CD4-positive, alpha-beta T cell treated with Interleukin-10 for 1 hour (primary cell): Measurements from ENCODE around the gene CCNL2.
"Not testable (repeated sequence)": the region's sequence is repeated elsewhere in the genome, so short reads cannot be mapped to it uniquely, and the experiment has no call there.

Source experiments
- DNase-seq: peaks from one replicate; pipeline ENCODE4 v3.0.0-alpha.2; 2020

Gene CCNL2

GRCh38 chr1:1419363-1419812 lies 20.3 kb upstream of the CCNL2 start:
- DNase-seq, result no peak

- DNase-seq, result no peak
Measured at GRCh38 chr1:1418464-1419362, 19.6 kb upstream of the CCNL2 start.

DNA sequence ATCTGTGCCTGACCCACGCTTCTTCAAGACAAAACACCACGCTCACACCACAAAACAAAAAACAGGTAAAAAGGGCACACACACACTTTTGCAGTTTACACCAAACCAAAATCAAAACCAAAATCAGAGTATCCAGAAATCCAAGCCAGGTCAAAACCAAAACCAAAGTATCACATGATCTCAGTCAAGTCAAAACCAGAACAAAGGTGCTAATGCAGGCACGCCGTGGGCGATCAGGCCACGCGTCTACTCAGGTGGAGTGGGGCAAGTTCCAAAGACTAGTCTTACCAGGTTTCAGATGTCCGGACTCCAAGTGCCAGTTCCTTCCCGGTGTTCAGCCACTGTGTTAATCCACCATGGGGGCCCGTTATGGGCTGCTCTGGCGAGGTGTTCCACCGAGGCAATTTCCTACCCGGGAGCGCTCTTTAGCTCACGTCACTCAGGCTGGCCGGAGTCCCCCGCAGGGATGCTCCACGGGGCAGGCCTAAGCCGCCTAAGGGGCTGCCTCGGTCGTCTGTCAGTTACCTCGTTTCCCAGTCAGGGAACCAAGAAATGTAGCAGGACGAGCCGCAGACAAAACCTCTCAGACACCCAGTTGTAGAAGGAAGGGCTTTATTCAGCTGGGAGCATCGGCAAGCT lies 18.8 kb upstream of the CCNL2 start:
- not testable (repeated sequence) for DNase-seq

DNA sequence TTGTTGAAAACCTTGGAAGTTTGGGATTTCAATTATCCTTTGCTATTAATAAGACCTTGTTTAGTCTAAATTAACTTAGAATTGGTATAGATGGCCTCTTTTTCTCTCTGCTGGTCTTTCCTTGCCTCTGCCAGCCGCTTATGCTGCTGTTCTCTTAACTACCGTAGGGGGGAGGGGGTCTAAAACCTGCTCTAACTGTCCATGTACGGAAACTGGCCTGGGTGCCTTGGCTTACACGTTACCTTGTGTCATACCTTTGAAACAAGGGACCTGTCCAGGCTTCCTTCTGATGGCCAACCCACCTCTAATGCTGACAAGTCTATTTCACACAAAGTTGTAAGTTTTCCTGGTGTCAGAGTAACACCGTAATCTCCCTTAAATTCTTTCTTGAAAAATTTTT lies 18.3 kb upstream of the CCNL2 start:
- DNase-seq, result not testable (repeated sequence)

- DNase-seq, result no peak
Measured at GRCh38 chr1:1415751-1416150, 16.6 kb upstream of the CCNL2 start.

- not testable (repeated sequence) for DNase-seq
Measured at GRCh38 chr1:1412311-1412902, 13.3 kb upstream of the CCNL2 start.

GRCh38 chr1:1411626-1412025 lies 12.5 kb upstream of the CCNL2 start:
- no peak for DNase-seq

- DNase-seq, result not testable (repeated sequence)
Measured at GRCh38 chr1:1410238-1410637, 11.1 kb upstream of the CCNL2 start.

DNA sequence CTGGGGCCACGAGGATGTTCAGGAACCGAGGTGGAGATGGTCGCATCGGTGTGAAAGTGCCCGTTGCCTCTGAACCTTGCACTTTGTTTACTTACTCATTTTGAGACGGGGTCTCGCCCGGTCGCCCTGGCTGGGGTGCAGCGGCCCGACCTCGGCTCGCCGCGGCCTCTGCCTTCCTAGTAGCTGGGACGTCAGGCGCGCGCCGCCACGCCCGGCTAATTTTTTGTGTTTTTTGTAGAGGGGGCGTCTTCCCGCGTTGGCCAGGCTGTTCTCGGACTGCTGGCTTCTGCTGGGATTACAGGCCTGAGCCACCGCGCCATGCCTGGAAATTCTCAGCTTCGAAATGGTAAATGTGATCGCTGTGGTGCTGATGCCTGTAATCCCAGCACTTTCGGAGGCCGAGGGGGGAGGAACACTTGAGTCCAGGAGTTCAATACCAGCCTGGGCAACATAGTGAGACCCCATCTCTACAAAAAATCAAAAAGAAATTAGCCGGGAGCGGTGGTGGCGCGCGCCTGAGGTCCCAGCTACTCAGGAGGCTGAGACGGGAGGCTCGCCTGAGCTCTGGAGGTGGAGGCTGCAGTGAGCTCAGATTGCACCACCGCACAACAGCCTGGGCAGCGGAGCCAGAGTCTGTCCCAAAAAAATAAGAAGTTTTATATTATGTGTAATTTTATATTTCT lies 8.6 kb upstream of the CCNL2 start:
- peak; percentile 25 for DNase-seq

DNA sequence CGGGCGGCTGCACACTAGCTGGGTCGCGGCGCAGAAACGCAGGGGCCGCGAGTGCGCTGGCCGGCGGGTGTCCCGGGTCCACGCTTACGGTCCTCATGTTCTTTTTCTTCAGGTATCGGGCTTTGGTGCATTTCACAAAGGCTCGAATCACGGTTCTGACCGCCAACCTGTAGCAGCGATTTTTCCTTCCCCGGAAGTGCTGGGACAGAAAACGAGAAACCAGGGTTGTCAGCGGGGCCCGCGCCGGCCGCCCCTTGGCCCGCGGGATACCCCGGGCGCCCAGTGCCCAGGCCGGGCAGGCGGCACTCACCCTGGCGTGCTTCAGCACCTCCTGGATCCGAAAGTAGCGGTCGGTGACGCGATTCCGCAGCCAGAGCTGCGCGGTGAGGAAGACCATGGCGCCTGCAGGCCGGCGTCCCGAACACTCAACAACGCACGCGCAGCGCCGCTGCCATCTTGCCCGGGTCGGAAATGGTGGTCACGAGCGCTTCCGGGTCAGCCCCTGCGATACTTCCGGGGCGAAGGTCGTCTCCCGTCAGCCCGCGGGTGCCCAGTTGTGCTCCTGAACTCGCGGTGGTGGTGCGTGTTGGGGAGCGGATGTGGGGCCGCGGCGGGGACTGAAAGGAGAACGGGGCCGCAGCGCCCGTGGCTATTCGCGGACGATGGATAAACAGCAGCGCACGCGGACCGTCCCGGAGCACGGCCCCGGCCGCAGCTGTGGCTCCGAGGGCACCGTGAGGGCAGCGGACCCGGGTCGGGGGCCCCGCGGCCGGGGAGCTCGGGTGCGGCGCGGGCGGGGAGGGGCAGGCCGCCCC lies 7.9 kb upstream of the CCNL2 start, which contains the start of gene MRPL20:
Gene MRPL20, minus strand, starts transcription at position 473 of the 815 bp plus-strand sequence. Its CDS starts 76 bp downstream, at position 397.
- DNase-seq, result peak; percentile 95

DNA sequence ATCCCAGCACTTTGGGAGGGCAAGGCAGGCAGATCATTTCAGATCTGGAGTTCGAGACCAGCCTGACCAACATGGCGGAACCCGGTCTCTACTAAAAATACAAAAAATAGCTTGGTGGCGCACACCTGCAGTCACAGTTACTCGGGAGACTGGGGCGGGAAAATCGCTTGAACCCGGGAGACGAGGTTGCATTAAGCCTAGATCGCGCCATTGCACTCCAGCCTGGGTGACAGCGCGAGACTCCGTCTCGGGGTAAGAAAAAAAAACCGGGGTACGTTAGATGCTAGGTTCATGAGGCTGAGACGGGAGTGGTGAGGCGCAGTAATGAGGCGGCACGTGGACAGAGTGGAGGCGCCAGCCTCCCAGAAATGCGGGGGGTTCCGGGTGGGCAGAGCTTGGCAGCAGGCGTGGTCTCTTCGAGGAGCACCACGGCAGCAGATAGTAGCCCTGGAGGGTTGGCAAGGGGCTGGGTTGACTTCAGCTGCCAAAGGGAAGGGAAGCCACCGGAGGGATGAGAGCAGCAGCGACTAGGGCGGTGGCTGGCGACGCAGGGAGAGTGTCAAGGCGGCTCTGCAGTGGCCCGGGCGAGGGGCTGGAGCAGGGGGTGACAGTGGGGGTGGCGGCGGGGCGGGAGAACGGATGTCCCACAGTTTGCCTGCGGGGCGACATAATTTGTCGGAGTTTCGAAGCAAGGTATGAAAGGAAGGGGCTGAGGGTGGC lies 7.1 kb upstream of the CCNL2 start:
- no peak for DNase-seq

DNA sequence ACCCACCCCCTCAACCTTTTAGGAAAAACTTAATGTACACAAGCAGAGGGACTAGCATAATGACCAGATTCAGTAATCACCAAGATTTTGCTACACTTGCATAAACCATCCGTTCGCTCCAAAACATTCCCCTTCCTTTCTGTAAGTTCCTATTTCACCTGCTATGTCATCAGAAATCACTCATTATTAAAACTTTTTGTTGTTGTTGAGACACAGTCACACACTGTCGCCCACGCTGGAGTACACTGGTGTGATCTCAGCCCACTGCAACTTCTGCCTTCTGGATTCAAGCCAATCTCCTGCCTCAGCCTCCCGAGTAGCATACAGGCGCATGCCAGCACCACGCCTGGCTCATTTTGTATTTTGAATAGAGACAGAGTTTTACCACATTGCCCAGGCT lies 4.5 kb upstream of the CCNL2 start:
- no peak for DNase-seq

GRCh38 chr1:1402901-1403392 lies 3.8 kb upstream of the CCNL2 start:
- DNase-seq, result not testable (repeated sequence)

DNA sequence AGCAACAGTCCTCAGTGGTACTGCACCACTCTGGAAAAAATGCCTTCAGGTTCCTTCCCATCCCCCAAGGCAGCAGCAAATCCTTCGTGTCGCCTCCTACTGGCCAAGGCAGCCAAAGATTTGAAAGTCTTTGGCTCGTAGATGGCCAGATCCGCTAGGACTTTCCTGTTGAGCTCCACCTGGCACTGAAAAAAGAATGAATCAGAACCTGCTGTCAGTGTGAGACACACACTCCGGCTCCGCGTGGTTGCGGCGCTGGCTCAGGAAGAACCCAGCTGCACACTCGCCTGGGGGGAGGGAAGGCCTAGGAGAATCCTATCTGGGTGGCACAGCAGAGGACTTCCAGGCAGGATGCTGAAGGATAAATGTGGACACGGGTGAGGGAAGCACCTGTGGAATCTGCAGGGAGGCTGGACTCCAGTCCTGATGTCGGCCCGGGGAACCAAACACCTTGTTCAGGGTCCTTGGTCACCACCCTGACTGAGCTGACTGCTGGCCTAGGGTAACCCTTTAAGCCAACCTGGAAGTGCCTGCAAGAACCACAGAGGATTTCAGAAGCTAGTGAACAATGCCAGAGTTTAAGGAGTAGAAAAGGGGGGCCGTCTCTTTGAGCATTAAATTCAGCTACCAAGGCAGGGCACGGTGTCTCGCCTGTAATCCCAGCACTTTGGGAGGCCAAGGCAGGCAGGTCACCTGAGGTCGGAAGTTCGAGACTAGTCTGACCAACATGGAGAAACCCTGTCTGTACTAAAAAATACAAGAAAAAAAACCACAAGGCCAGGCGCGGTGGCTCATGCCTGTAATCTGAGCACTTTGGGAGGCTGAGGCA lies 3.2 kb upstream of the CCNL2 start:
- DNase-seq, result peak; percentile 41

DNA sequence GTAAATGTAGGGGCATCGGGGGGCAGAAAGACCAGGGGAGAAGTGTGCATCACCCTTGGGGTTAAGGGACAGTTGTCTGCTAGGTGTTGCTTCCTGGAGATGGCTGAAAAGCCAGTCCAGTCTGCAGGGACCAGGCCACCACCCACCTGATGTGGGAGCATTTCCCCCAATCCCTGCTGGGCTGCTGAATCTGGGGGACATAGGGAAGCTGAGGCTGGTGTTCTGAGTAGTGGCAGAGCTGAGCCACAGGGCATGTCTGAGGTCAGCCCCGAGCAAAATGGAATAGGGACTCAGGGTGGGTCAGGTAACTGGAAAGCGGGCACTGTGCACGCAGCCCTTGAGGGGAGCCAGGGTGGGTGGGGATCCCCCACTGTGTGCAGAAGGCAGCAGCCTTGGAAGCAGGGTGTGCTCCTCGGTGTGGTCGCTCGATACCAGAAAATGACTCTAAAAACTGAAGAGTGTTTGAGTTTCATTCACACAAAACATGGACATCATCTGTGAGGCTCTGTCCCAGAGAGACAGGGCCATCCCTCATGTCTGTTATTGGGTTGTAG lies 2.4 kb upstream of the CCNL2 start:
- DNase-seq, result no peak

DNA sequence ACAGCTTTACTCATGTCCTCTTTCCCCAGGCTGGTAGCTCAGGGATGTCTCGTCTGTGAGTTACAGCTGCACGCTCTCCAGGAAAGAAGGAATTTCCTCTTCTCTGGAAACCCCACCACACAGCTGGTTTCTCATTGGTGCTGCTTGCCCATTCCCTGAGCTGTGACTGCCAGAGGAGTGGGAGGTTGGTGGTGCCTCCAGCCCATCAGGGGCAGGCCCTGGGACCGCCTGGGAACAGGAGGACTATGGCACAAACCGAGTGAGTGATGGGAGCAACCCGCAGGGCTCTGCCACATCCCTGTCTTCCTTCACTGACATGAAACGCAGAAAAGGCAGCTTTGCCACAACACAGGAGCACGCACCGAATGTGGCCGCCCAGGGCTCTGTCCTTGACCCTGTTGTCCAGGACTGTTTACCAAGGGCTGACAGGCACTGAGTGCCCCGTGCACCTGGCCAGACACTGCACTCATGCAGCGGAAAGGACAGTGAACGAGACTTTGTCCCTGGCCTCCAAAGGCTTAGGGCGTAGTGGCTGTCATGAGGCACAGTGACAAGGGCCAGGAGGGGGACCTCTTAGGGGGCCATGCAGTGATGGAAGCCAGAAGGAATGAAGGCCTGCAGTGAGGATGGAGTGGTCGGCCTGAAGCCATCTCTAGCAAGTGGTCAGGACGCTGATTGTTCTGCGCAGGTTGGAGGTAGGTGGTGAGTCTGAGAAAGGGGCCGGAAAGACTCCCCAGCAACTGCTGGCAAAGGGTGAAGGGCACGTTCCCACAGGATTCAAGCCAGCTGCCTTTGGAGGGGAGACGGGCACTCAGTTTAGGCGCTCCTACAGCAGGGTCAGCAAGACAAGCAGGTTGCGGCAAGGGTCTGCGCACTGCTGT lies 1.7 kb upstream of the CCNL2 start:
- no peak for DNase-seq

GRCh38 chr1:1399872-1400575 lies 889 bp upstream of the CCNL2 start:
- DNase-seq, result peak; percentile 4

DNA sequence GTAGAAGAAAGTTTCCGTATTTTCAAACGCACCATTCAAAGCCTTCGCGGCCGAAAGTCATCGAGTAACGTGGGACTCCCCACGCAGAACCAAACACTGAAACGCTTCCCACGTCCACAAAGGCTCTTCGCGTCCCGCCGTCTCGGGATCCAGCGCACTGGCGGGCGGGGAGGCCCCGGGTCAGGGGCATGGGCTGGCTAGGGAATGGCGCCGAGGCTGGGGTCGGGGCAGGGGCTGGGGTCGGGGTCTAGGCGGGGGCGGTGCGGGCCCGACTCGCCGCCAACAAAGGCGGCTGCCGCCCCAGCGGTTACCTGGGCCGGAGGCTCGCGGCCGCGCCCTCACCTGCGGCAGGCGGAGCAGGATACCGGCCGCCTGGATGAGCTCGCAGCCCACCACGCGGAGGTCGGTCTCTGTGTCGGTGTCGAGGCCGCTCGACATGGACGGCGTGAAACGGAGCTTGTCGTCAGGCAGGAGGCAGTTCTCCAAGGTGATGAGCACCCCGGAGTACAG lies 403 bp downstream of the CCNL2 start:
- DNase-seq, result no peak
